Left lung (tissue), 10 donors: Measurements from ENCODE around the gene ZNF234. TPM values are rescaled to one million over a fixed set of nuclear protein-coding genes. Genes with fewer than 3 reads are reported as not detected.
"Not testable (repeated sequence)": the region's sequence is repeated elsewhere in the genome, so short reads cannot be mapped to it uniquely, and the experiment has no call there.

Experiments used
- ATAC-seq: fragments of 200-7000 bp; cut with Tn5 transposase; one replicate; pipeline ENCODE4 v1.9.1; 2020; ENCODE audit warnings: moderate library complexity
- DNase-seq, 4 donors: peaks; one replicate each; pipeline ENCODE4 v3.0.0-alpha.2; 2013 to 2020
- H3K27ac ChIP-seq, 2 donors: fragments of 200-600 bp; sonication (generic) in 1 of 2; one replicate each; pipeline versions ENCODE4 v1.5.0 to v1.8.0; 2020 to 2021
- H3K27me3 ChIP-seq, 2 donors: fragments of 200-600 bp; sonication (generic) in 1 of 2; one replicate each; pipeline versions ENCODE4 v1.5.0 to v1.8.0; 2020 to 2021
- H3K36me3 ChIP-seq, 2 donors: fragments of 200-600 bp; sonication (generic) in 1 of 2; one replicate each; pipeline versions ENCODE4 v1.5.0 to v1.8.0; 2020 to 2021
- H3K4me1 ChIP-seq, 2 donors: fragments of 200-600 bp; one replicate each; pipeline ENCODE4 v1.8.0; 2021
- H3K4me3 ChIP-seq, 2 donors: fragments of 200-600 bp; sonication (generic) in 1 of 2; one replicate each; pipeline versions ENCODE4 v1.5.0 to v1.8.0; 2020 to 2021; ENCODE audit warnings: mild to moderate bottlenecking in 1 of 2
- H3K9me3 ChIP-seq, 2 donors: fragments of 200-600 bp; sonication (generic) in 1 of 2; one replicate each; pipeline versions ENCODE4 v1.5.0 to v1.8.0; 2020 to 2021
- intact Hi-C, 2 donors: fragments of 100-400 bp; cut with DNase I; formaldehyde crosslinking; loops; one replicate each; pipeline versions ENCODE4 v1.11.2 to v1.14.2; 2022
- polyA plus RNA-seq, 6 donors: library from polyadenylated mRNA; unstranded; fragments of 120-200 nt; gene quantifications; one replicate each; pipeline ENCODE4 v1.2.1, GENCODE V29; 2013; ENCODE audit not compliant: insufficient read length in 6 of 6
- total RNA-seq, 2 donors: library from RNA; stranded (reverse); fragmentation: NEBNext Ultra II Directional; extraction: Animal tissue kit (Norgen Biotek cat#: 25700); gene quantifications; one replicate each; pipeline ENCODE4 v1.2.1, GENCODE V29; 2021
- TF ChIP-seq, protein P1 (sequence below), 2 donors: fragments of 200-600 bp; sonication (generic) in 1 of 2; IDR thresholded peaks; one replicate each; pipeline versions ENCODE4 v1.5.0 to v1.8.0; 2021; ENCODE audit warnings: antibody characterized with exemption in 2 of 2
- donor health status: DM: no; HTN: yes; CAD: no.
- donor health status: DM: no; HTN: no; CAD: no.

ZNF234 gene
- total and polyA plus RNA-seq, 8 donors = 11.2 to 22.2 (median 20.3) TPM

DNA sequence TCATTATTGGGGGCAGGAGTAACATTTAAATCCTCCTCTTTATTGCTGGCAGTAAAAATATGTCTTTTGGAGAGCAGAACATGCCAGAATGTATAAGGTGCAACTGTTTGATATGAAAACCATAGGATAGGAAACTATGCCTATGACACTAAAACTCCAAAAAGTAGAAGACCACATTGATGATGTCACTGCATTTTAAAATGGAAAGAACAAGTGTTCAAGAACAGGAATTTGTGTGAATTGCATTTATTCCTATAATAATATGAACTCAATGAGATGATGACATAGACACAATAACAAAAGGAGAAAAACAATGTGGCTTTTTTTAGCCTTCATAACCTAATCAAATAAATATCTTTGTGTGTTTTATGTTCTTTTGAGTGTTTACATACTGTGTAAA lies 31.9 kb upstream of the ZNF234 start:
- Histone ChIP-seq H3K9me3 (peaks cover 4 to 68% of the 10 kb centered on the region in 2 donors), H3K4me1 (peaks cover 0 to 16% of the 10 kb centered on the region in 2 donors), H3K36me3 (peaks cover 0 to 43% of the 10 kb centered on the region in 2 donors), H3K27me3 (no peaks in the 10 kb centered on the region), H3K27ac (no peak overlapping the region), H3K4me3 (no peak overlapping the region)
- intact Hi-C loops = no loop called here
- TF ChIP-seq, protein P1, sequence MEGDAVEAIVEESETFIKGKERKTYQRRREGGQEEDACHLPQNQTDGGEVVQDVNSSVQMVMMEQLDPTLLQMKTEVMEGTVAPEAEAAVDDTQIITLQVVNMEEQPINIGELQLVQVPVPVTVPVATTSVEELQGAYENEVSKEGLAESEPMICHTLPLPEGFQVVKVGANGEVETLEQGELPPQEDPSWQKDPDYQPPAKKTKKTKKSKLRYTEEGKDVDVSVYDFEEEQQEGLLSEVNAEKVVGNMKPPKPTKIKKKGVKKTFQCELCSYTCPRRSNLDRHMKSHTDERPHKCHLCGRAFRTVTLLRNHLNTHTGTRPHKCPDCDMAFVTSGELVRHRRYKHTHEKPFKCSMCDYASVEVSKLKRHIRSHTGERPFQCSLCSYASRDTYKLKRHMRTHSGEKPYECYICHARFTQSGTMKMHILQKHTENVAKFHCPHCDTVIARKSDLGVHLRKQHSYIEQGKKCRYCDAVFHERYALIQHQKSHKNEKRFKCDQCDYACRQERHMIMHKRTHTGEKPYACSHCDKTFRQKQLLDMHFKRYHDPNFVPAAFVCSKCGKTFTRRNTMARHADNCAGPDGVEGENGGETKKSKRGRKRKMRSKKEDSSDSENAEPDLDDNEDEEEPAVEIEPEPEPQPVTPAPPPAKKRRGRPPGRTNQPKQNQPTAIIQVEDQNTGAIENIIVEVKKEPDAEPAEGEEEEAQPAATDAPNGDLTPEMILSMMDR (IDR thresholded peaks at IDR 0.05) = no peak
- ATAC-seq (no peak), DNase-seq (no peak)

- DNase-seq = peak in 2 of 4 donors; percentile 11 to 35
- intact Hi-C loops = no loop called here
- TF ChIP-seq, protein P1 (IDR thresholded peaks at IDR 0.05) = no peak
- no peak overlapping the region for H3K27ac ChIP-seq
- ATAC-seq = no peak
- H3K36me3 ChIP-seq = peaks cover 0 to 32% of the 10 kb centered on the region in 2 donors
- H3K27me3 ChIP-seq = no peaks in the 10 kb centered on the region
- peak overlapping the region; percentile 59 to 89 for H3K4me3 ChIP-seq
- H3K9me3 ChIP-seq = peaks cover 3 to 43% of the 10 kb centered on the region in 2 donors
- peaks cover 0 to 24% of the 10 kb centered on the region in 2 donors for H3K4me1 ChIP-seq
These were observed 29.4 kb upstream of the ZNF234 start for GRCh38 chr19:44111910-44112463.

GRCh38 chr19:44112802-44113137 lies 28.6 kb upstream of the ZNF234 start:
- H3K36me3 ChIP-seq = peaks cover 0 to 32% of the 10 kb centered on the region in 2 donors
- DNase-seq (no peak), ATAC-seq (peak; percentile 19)
- peaks cover 0 to 24% of the 10 kb centered on the region in 2 donors for H3K4me1 ChIP-seq
- H3K27ac ChIP-seq = peak overlapping the region; percentile 28 to 75
- intact Hi-C loops = no loop called here
- TF ChIP-seq, protein P1 (IDR thresholded peaks at IDR 0.05) = no peak
- peaks cover 0 to 35% of the 10 kb centered on the region in 2 donors for H3K9me3 ChIP-seq
- no peaks in the 10 kb centered on the region for H3K27me3 ChIP-seq
- H3K4me3 ChIP-seq = peak overlapping the region; percentile 59 to 89

DNA sequence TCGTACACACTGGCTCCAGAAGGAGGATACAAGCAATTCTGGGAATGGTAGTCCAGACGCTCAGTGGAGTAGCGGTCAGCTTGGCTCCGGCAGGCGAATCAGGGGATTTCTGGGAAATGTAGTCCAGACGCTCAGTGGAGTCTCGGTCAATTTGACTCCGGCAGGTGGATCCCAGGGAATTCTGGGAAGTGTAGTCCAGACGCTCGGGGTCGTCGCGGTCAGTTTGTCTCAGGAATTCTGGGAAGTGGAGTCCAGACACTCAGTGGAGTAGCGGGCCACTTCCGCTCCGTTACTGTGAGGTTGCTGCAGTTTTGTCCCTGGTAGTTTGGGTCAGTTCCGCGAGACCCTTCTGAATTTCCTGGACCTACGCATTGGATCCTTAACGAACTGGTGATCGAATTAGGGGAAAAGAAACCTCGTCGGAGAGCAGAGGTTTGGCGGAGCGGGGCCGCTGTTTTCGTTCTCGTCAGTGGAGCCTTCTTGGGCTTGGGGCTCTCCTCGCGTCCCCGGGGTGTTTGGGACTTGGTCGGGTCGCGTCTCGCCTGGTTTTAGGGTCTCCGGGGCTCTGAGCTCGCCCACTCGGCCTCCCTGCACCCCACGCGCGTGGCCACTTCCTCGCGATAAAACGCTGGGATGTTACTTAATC lies 28.1 kb upstream of the ZNF234 start, which contains the start of gene ZNF225:
TSS of gene ZNF225 (plus strand) at position 262 of the 646 bp plus-strand sequence. CDS start 2,429 bp downstream, outside the sequence.
- Histone ChIP-seq H3K36me3 (peaks cover 0 to 32% of the 10 kb centered on the region in 2 donors), H3K27me3 (no peaks in the 10 kb centered on the region), H3K27ac (peak within 1 kb of the TSS; percentile 54 to 75), H3K4me3 (peak within 1 kb of the TSS; percentile 59 to 89), H3K4me1 (peaks cover 0 to 24% of the 10 kb centered on the region in 2 donors), H3K9me3 (peaks cover 0 to 30% of the 10 kb centered on the region in 2 donors)
- DNase-seq (peak; percentile 88 to 99 (median 98)), ATAC-seq (peak; percentile 99)
- TF ChIP-seq, protein P1 (IDR thresholded peaks at IDR 0.05) = no peak
- intact Hi-C loops = no loop called here

- H3K27ac ChIP-seq = peak overlapping the region; percentile 54 to 75
- peak; percentile 5 for ATAC-seq
- intact Hi-C loops = no loop called here
These were observed 27.5 kb upstream of the ZNF234 start for GRCh38 chr19:44113784-44114390.

DNA sequence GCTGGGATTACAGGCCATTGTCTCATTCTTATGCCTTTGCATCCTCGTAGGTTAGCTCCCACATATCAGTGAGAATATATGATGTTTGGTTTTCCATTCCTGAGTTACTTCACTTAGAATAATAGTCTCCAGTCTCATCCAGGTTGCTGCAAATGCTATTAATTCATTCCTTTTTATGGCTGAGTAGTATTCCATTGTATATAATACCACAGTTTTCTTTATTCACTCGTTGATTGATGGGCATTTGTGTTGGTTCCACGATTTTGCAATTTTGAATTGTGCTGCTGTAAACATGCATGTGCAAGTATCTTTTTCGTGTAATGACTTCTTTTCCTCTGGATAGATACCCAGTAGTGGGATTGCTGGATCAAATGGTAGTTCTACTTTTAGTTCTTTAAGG lies 20.2 kb upstream of the ZNF234 start:
- H3K27ac ChIP-seq, H3K27me3 ChIP-seq, DNase-seq, H3K4me1 ChIP-seq, H3K4me3 ChIP-seq, ATAC-seq, intact Hi-C loops: not testable (repeated sequence)
- peaks cover 3 to 100% of the 10 kb centered on the region in 2 donors for H3K36me3 ChIP-seq
- peaks cover 0 to 61% of the 10 kb centered on the region in 2 donors for H3K9me3 ChIP-seq

More at GRCh38 chr19:44113784-44114390, 27.5 kb upstream of the ZNF234 start:
- Histone ChIP-seq H3K4me1 (peaks cover 0 to 24% of the 10 kb centered on the region in 2 donors), H3K27me3 (no peaks in the 10 kb centered on the region), H3K36me3 (peaks cover 0 to 33% of the 10 kb centered on the region in 2 donors), H3K4me3 (peak overlapping the region; percentile 59 to 89), H3K9me3 (peaks cover 0 to 24% of the 10 kb centered on the region in 2 donors)
- TF ChIP-seq, protein P1 (IDR thresholded peaks at IDR 0.05) = no peak
- DNase-seq = no peak
